Measurements from ENCODE around the gene ALAD.

ALAD gene

GRCh38 chr9:113364951-113365350 is 36.1 kb downstream of the ALAD start:
- H3K4me1 ChIP-seq (ENCODE audit: control insufficient read depth, insufficient read depth, low read length, poor library complexity, severe bottlenecking) = no peaks in the 10 kb centered on the region
- no peak for DNase-seq
- H3K27ac ChIP-seq (ENCODE audit: insufficient read depth, low read length, poor library complexity, severe bottlenecking) = no peak overlapping the region
- no peaks in the 10 kb centered on the region for H3K27me3 ChIP-seq (replicated peaks; ENCODE audit: control insufficient read depth, insufficient read depth, low read length, poor library complexity, severe bottlenecking)
- H3K4me3 ChIP-seq (ENCODE audit: insufficient read depth, low read depth, low read length, poor library complexity, severe bottlenecking) = no peak overlapping the region
- H3K36me3 ChIP-seq (ENCODE audit: control insufficient read depth, insufficient read depth, low read length) = no peaks in the 10 kb centered on the region
- H3K9me3 ChIP-seq (ENCODE audit: control insufficient read depth, low read length) = no peaks in the 10 kb centered on the region

- no peaks in the 10 kb centered on the region for H3K27me3 ChIP-seq (replicated peaks; ENCODE audit: control insufficient read depth, insufficient read depth, low read length, poor library complexity, severe bottlenecking)
- H3K36me3 ChIP-seq (ENCODE audit: control insufficient read depth, insufficient read depth, low read length) = no peaks in the 10 kb centered on the region
- DNase-seq = no peak
- H3K9me3 ChIP-seq (ENCODE audit: control insufficient read depth, low read length) = no peaks in the 10 kb centered on the region
- H3K27ac ChIP-seq (ENCODE audit: insufficient read depth, low read length, poor library complexity, severe bottlenecking) = no peak overlapping the region
- no peak overlapping the region for H3K4me3 ChIP-seq (ENCODE audit: insufficient read depth, low read depth, low read length, poor library complexity, severe bottlenecking)
- H3K4me1 ChIP-seq (ENCODE audit: control insufficient read depth, insufficient read depth, low read length, poor library complexity, severe bottlenecking) = no peaks in the 10 kb centered on the region
These were observed 37.7 kb downstream of the ALAD start for GRCh38 chr9:113363336-113363735.

GRCh38 chr9:113361304-113362018 is 39.6 kb downstream of the ALAD start:
- Histone ChIP-seq H3K36me3 (ENCODE audit: control insufficient read depth, insufficient read depth, low read length) (no peaks in the 10 kb centered on the region), H3K27ac (ENCODE audit: insufficient read depth, low read length, poor library complexity, severe bottlenecking) (no peak overlapping the region), H3K4me3 (ENCODE audit: insufficient read depth, low read depth, low read length, poor library complexity, severe bottlenecking) (no peak overlapping the region), H3K4me1 (ENCODE audit: control insufficient read depth, insufficient read depth, low read length, poor library complexity, severe bottlenecking) (no peaks in the 10 kb centered on the region), H3K9me3 (ENCODE audit: control insufficient read depth, low read length) (no peaks in the 10 kb centered on the region), H3K27me3 (replicated peaks; ENCODE audit: control insufficient read depth, insufficient read depth, low read length, poor library complexity, severe bottlenecking) (no peaks in the 10 kb centered on the region)
- DNase-seq = no peak

- H3K4me3 ChIP-seq (ENCODE audit: insufficient read depth, low read depth, low read length, poor library complexity, severe bottlenecking) = no peak overlapping the region
- no peaks in the 10 kb centered on the region for H3K4me1 ChIP-seq (ENCODE audit: control insufficient read depth, insufficient read depth, low read length, poor library complexity, severe bottlenecking)
- no peak for DNase-seq
- no peak overlapping the region for H3K27ac ChIP-seq (ENCODE audit: insufficient read depth, low read length, poor library complexity, severe bottlenecking)
- H3K27me3 ChIP-seq (replicated peaks; ENCODE audit: control insufficient read depth, insufficient read depth, low read length, poor library complexity, severe bottlenecking) = no peaks in the 10 kb centered on the region
- H3K9me3 ChIP-seq (ENCODE audit: control insufficient read depth, low read length) = no peaks in the 10 kb centered on the region
- H3K36me3 ChIP-seq (ENCODE audit: control insufficient read depth, insufficient read depth, low read length) = no peaks in the 10 kb centered on the region
These were observed 40.7 kb downstream of the ALAD start for GRCh38 chr9:113360242-113360842.

- no peaks in the 10 kb centered on the region for H3K27me3 ChIP-seq (replicated peaks; ENCODE audit: control insufficient read depth, insufficient read depth, low read length, poor library complexity, severe bottlenecking)
- H3K4me3 ChIP-seq (ENCODE audit: insufficient read depth, low read depth, low read length, poor library complexity, severe bottlenecking) = no peak overlapping the region
- no peak for DNase-seq
- no peak overlapping the region for H3K27ac ChIP-seq (ENCODE audit: insufficient read depth, low read length, poor library complexity, severe bottlenecking)
- no peaks in the 10 kb centered on the region for H3K36me3 ChIP-seq (ENCODE audit: control insufficient read depth, insufficient read depth, low read length)
- no peaks in the 10 kb centered on the region for H3K4me1 ChIP-seq (ENCODE audit: control insufficient read depth, insufficient read depth, low read length, poor library complexity, severe bottlenecking)
- H3K9me3 ChIP-seq (ENCODE audit: control insufficient read depth, low read length) = no peaks in the 10 kb centered on the region
These were observed 41.7 kb downstream of the ALAD start for GRCh38 chr9:113359385-113359784.

- DNase-seq = no peak
- H3K9me3 ChIP-seq (ENCODE audit: control insufficient read depth, low read length) = no peaks in the 10 kb centered on the region
- no peaks in the 10 kb centered on the region for H3K27me3 ChIP-seq (replicated peaks; ENCODE audit: control insufficient read depth, insufficient read depth, low read length, poor library complexity, severe bottlenecking)
- no peaks in the 10 kb centered on the region for H3K4me1 ChIP-seq (ENCODE audit: control insufficient read depth, insufficient read depth, low read length, poor library complexity, severe bottlenecking)
- H3K36me3 ChIP-seq (ENCODE audit: control insufficient read depth, insufficient read depth, low read length) = no peaks in the 10 kb centered on the region
- H3K27ac ChIP-seq (ENCODE audit: insufficient read depth, low read length, poor library complexity, severe bottlenecking) = no peak overlapping the region
- no peak overlapping the region for H3K4me3 ChIP-seq (ENCODE audit: insufficient read depth, low read depth, low read length, poor library complexity, severe bottlenecking)
These were observed 44.3 kb downstream of the ALAD start for GRCh38 chr9:113356686-113357292.

- peaks cover 12% of the 10 kb centered on the region for H3K27me3 ChIP-seq (replicated peaks; ENCODE audit: control insufficient read depth, insufficient read depth, low read length, poor library complexity, severe bottlenecking)
- no peak overlapping the region for H3K4me3 ChIP-seq (ENCODE audit: insufficient read depth, low read depth, low read length, poor library complexity, severe bottlenecking)
- no peak for DNase-seq
- no peaks in the 10 kb centered on the region for H3K4me1 ChIP-seq (ENCODE audit: control insufficient read depth, insufficient read depth, low read length, poor library complexity, severe bottlenecking)
- H3K9me3 ChIP-seq (ENCODE audit: control insufficient read depth, low read length) = no peaks in the 10 kb centered on the region
- no peak overlapping the region for H3K27ac ChIP-seq (ENCODE audit: insufficient read depth, low read length, poor library complexity, severe bottlenecking)
- no peaks in the 10 kb centered on the region for H3K36me3 ChIP-seq (ENCODE audit: control insufficient read depth, insufficient read depth, low read length)
These were observed 46.0 kb downstream of the ALAD start for GRCh38 chr9:113355040-113355596.

GRCh38 chr9:113352411-113352810 is 48.7 kb downstream of the ALAD start:
- DNase-seq = no peak
- no peak overlapping the region for H3K4me3 ChIP-seq (ENCODE audit: insufficient read depth, low read depth, low read length, poor library complexity, severe bottlenecking)
- peaks cover 17% of the 10 kb centered on the region for H3K27me3 ChIP-seq (replicated peaks; ENCODE audit: control insufficient read depth, insufficient read depth, low read length, poor library complexity, severe bottlenecking)
- H3K9me3 ChIP-seq (ENCODE audit: control insufficient read depth, low read length) = no peaks in the 10 kb centered on the region
- no peaks in the 10 kb centered on the region for H3K36me3 ChIP-seq (ENCODE audit: control insufficient read depth, insufficient read depth, low read length)
- peaks cover 4% of the 10 kb centered on the region for H3K4me1 ChIP-seq (ENCODE audit: control insufficient read depth, insufficient read depth, low read length, poor library complexity, severe bottlenecking)
- no peak overlapping the region for H3K27ac ChIP-seq (ENCODE audit: insufficient read depth, low read length, poor library complexity, severe bottlenecking)

- H3K27me3 ChIP-seq (replicated peaks; ENCODE audit: control insufficient read depth, insufficient read depth, low read length, poor library complexity, severe bottlenecking) = peaks cover 18% of the 10 kb centered on the region
- no peaks in the 10 kb centered on the region for H3K9me3 ChIP-seq (ENCODE audit: control insufficient read depth, low read length)
- no peaks in the 10 kb centered on the region for H3K36me3 ChIP-seq (ENCODE audit: control insufficient read depth, insufficient read depth, low read length)
- no peak overlapping the region for H3K4me3 ChIP-seq (ENCODE audit: insufficient read depth, low read depth, low read length, poor library complexity, severe bottlenecking)
- H3K4me1 ChIP-seq (ENCODE audit: control insufficient read depth, insufficient read depth, low read length, poor library complexity, severe bottlenecking) = peaks cover 4% of the 10 kb centered on the region
- H3K27ac ChIP-seq (ENCODE audit: insufficient read depth, low read length, poor library complexity, severe bottlenecking) = no peak overlapping the region
- no peak for DNase-seq
These were observed 49.1 kb downstream of the ALAD start for GRCh38 chr9:113352006-113352405.

- H3K27me3 ChIP-seq (replicated peaks; ENCODE audit: control insufficient read depth, insufficient read depth, low read length, poor library complexity, severe bottlenecking) = peaks cover 18% of the 10 kb centered on the region
- no peaks in the 10 kb centered on the region for H3K36me3 ChIP-seq (ENCODE audit: control insufficient read depth, insufficient read depth, low read length)
- no peak overlapping the region for H3K27ac ChIP-seq (ENCODE audit: insufficient read depth, low read length, poor library complexity, severe bottlenecking)
- DNase-seq = no peak
- H3K9me3 ChIP-seq (ENCODE audit: control insufficient read depth, low read length) = no peaks in the 10 kb centered on the region
- peaks cover 4% of the 10 kb centered on the region for H3K4me1 ChIP-seq (ENCODE audit: control insufficient read depth, insufficient read depth, low read length, poor library complexity, severe bottlenecking)
- no peak overlapping the region for H3K4me3 ChIP-seq (ENCODE audit: insufficient read depth, low read depth, low read length, poor library complexity, severe bottlenecking)
These were observed 50.1 kb downstream of the ALAD start for GRCh38 chr9:113350937-113351336.
